ENCODE data around the gene PLA2G12B. TPM values are rescaled to one million over a fixed set of nuclear protein-coding genes. Genes with fewer than 3 reads are reported as not detected.

Gene PLA2G12B
- total and polyA plus RNA-seq, 2 donors from 2014 or later: 0.66 to 10.3 TPM

DNA sequence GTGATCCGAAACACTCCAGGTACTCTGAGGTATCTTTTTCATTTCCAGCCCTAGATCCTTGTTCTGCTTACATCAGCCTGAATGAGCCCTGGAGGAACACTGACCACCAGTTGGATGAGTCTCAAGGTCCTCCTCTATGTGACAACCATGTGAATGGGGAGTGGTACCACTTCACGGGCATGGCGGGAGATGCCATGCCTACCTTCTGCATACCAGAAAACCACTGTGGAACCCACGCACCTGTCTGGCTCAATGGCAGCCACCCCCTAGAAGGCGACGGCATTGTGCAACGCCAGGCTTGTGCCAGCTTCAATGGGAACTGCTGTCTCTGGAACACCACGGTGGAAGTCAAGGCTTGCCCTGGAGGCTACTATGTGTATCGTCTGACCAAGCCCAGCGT is 56.0 kb downstream of the PLA2G12B start:
- TF ChIP-seq, protein P1, sequence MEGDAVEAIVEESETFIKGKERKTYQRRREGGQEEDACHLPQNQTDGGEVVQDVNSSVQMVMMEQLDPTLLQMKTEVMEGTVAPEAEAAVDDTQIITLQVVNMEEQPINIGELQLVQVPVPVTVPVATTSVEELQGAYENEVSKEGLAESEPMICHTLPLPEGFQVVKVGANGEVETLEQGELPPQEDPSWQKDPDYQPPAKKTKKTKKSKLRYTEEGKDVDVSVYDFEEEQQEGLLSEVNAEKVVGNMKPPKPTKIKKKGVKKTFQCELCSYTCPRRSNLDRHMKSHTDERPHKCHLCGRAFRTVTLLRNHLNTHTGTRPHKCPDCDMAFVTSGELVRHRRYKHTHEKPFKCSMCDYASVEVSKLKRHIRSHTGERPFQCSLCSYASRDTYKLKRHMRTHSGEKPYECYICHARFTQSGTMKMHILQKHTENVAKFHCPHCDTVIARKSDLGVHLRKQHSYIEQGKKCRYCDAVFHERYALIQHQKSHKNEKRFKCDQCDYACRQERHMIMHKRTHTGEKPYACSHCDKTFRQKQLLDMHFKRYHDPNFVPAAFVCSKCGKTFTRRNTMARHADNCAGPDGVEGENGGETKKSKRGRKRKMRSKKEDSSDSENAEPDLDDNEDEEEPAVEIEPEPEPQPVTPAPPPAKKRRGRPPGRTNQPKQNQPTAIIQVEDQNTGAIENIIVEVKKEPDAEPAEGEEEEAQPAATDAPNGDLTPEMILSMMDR (IDR thresholded peaks at IDR 0.05; ENCODE audit: borderline replicate concordance, extremely low read depth, insufficient read depth): no peak

DNA sequence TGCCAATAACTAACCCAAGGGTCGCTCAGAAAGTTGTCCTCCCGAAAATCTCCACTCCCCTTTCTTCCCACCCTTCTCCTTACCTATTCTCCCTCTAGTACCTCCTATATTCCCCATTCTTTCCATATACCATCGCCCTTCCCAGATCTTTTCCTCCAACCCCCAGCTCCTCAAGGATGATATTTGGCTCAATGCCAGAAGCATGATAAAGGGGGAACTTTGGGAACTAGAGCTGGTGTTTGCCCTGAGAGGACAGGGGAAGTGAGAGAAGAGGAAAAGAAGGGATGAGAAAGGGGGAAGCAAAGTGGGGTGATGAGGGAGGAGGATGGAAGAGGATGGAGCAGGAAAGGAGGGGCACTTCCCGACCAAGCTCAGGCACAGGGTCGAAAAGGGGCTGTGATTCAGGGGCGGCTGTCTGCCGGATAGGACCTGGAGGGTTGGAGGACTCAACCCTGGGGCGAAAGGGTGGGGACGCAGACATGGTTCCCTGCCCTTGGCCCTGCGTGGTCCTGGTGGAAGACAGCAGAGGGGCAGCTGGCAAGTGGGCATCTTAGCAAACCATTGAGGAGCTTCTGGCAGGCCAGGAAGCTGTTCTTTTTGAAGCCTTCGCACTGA is 59.3 kb downstream of the PLA2G12B start:
- no peak for FAIRE-seq
- H3K27me3 ChIP-seq (ENCODE audit: control insufficient read depth, insufficient read depth, low read length): no peaks in the 10 kb centered on the region
- H3K9me3 ChIP-seq (ENCODE audit: control insufficient read depth in 2 of 3, insufficient read depth in 1 of 3, low read length in 3 of 3): no peaks in the 10 kb centered on the region
- H3K36me3 ChIP-seq (ENCODE audit: control insufficient read depth in 2 of 3, insufficient read depth in 3 of 3, low read length in 3 of 3): no peaks in the 10 kb centered on the region
- no peaks in the 10 kb centered on the region for H3K4me1 ChIP-seq (ENCODE audit: control insufficient read depth in 2 of 3, insufficient read depth in 2 of 3, low read depth in 1 of 3, low read length in 3 of 3)
- H3K9ac ChIP-seq (ENCODE audit: low read length in 3 of 3): no peak overlapping the region
- intact Hi-C loops (cut with DNase I): no loop called here
- peak in 1 of 5 donors; percentile 71 for DNase-seq
- H3K4me3 ChIP-seq (ENCODE audit: low read length in 3 of 3): no peak overlapping the region
- no peak overlapping the region for H3K27ac ChIP-seq (ENCODE audit: low read depth in 2 of 2, low read length in 2 of 2)
- TF ChIP-seq, protein P1 (IDR thresholded peaks at IDR 0.05; ENCODE audit: borderline replicate concordance, extremely low read depth, insufficient read depth): no peak

More for the DNA sequence above, 56.0 kb downstream of the PLA2G12B start:
- H3K9me3 ChIP-seq (ENCODE audit: control insufficient read depth in 2 of 3, insufficient read depth in 1 of 3, low read length in 3 of 3): no peaks in the 10 kb centered on the region
- no peaks in the 10 kb centered on the region for H3K36me3 ChIP-seq (ENCODE audit: control insufficient read depth in 2 of 3, insufficient read depth in 3 of 3, low read length in 3 of 3)
- H3K27me3 ChIP-seq (ENCODE audit: control insufficient read depth, insufficient read depth, low read length): no peaks in the 10 kb centered on the region
- H3K4me3 ChIP-seq (ENCODE audit: low read length in 3 of 3): no peak overlapping the region
- H3K27ac ChIP-seq (ENCODE audit: low read depth in 2 of 2, low read length in 2 of 2): no peak overlapping the region
- FAIRE-seq (no peak), DNase-seq (no peak)
- intact Hi-C loops (cut with DNase I): no loop called here
- H3K4me1 ChIP-seq (ENCODE audit: control insufficient read depth in 2 of 3, insufficient read depth in 2 of 3, low read depth in 1 of 3, low read length in 3 of 3): no peaks in the 10 kb centered on the region
- no peak overlapping the region for H3K9ac ChIP-seq (ENCODE audit: low read length in 3 of 3)

DNA sequence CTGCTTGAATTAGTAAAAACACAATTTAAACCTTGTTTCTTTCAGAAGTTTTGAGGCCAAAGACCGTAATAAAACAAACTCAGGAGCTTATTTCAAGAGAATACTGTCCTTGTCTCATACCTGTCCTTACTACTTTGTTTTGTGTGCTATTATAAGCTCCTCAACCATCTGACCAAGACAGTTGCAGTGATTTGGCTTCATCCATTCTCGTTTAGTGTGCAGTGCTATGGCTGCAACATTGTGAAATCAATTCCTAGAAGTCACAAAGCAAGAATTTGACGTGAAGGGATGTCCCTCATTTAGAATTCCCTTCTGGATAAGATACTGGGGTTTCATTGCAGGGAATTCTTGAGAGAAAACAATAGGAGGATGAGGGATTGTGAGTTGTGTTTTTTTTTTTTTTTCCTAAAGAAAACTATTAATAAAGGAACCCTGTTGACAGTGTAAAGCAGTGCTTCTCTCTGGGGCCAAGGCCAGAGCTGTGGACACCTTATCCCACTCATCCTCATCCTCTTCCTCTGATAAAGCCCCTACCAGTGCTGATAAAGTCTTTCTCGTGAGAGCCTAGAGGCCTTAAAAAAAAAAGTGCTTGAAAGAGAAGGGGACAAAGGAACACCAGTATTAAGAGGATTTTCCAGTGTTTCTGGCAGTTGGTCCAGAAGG is 61.3 kb downstream of the PLA2G12B start, which contains the start of gene OIT3:
OIT3 (plus strand) TSS at position 604 of the 663 bp plus-strand sequence. CDS start 60 bp downstream, outside the sequence.
- intact Hi-C loops (cut with DNase I): no loop called here
- Histone ChIP-seq H3K9ac (ENCODE audit: low read length in 3 of 3) (no peak within 1 kb of the TSS), H3K4me3 (ENCODE audit: low read length in 3 of 3) (no peak within 1 kb of the TSS), H3K9me3 (ENCODE audit: control insufficient read depth in 2 of 3, insufficient read depth in 1 of 3, low read length in 3 of 3) (no peaks in the 10 kb centered on the region), H3K36me3 (ENCODE audit: control insufficient read depth in 2 of 3, insufficient read depth in 3 of 3, low read length in 3 of 3) (no peaks in the 10 kb centered on the region), H3K27ac (ENCODE audit: low read depth in 2 of 2, low read length in 2 of 2) (no peak within 1 kb of the TSS), H3K27me3 (ENCODE audit: control insufficient read depth, insufficient read depth, low read length) (no peaks in the 10 kb centered on the region), H3K4me1 (ENCODE audit: control insufficient read depth in 2 of 3, insufficient read depth in 2 of 3, low read depth in 1 of 3, low read length in 3 of 3) (no peaks in the 10 kb centered on the region)
- TF ChIP-seq, protein P1 (IDR thresholded peaks at IDR 0.05; ENCODE audit: borderline replicate concordance, extremely low read depth, insufficient read depth): no peak
- DNase-seq: no peak
- no peak for FAIRE-seq
